HG03060 (cell line): ENCODE measurements around the gene TTI1.

Experiments
- ATAC-seq: cut with Tn5 transposase; IDR thresholded peaks from one replicate; pipeline ENCODE4 v1.9.1; 2021; ENCODE audit warnings: low read depth, moderate number of reproducible peaks; ENCODE audit not compliant: unreplicated experiment

Gene TTI1

DNA sequence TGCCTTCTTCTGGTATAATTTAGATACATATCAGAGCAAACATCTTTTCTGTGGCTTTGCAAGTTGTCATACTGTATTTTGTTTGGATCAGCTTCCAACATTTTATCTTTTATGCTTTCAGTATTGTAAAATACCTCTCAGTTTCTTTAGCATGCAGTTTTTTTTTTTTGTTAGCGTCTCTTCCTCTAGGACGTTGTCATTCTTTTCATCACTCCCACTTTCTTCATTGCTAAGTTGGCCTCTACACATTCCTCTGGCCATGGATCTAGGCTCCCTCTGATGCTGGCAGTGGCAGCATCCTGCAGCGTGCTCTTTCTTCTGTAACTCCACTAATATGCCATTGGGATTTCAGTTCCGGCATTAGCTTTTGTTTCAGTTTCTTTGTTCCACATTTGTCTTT, 22.0 kb upstream of the TTI1 start:
- no peak for ATAC-seq

DNA sequence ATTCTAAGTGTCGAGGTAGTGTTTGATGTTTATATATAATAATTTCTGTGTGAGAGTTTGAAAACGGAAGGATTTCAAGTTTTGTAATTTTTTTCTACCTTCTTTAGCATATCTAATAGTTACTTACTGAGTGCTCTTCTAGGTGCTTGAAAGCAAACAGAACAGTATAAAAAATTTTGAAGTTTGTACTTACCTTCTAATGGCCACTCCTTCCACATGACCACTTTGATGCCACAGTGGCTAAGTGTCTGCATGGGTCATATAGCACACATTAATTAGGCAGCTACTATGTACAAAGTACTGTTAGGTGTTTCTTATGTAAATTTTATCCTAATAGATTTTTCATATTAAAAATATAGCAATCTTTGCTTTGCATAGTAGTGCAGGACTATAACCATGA, 21.4 kb upstream of the TTI1 start:
- no peak for ATAC-seq

DNA sequence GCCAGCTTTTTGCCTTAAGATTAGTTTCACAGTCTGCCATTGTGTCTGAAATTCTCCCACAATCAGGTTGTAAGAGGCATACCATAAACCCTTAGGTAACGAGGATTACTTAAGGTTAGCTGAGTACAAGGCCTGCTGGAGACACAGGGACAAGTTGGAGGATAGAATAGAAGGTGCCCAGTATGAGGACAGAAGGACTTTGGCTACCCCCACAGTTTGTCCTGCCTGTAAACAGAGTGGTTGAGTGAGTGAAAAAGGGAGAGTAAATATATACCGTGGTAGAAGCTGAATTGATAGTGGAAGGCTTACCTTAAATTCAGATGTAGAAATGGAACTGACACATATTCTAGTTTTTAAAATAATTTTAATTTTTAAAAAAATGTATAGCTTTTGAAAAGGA, 19.6 kb upstream of the TTI1 start:
- ATAC-seq, result no peak

DNA sequence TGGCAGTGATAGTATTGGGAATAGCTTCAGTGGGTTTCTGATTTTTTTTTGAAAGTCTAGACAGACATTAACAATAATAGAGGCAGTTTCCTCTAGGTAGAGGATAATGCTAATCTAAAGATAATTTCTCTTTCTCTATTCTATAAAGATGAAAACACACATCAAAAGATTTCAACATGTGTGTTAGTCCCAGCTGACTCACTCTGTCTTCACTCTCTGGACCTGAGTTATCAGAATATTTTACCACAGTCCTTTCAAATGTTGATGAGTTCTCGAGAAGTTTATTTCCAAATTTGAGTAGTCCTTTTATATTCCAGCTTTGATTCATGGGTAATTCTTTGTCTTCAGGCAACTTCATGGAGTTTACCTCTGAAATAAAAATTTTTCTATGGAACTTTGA, 17.4 kb upstream of the TTI1 start:
- ATAC-seq, result no peak

DNA sequence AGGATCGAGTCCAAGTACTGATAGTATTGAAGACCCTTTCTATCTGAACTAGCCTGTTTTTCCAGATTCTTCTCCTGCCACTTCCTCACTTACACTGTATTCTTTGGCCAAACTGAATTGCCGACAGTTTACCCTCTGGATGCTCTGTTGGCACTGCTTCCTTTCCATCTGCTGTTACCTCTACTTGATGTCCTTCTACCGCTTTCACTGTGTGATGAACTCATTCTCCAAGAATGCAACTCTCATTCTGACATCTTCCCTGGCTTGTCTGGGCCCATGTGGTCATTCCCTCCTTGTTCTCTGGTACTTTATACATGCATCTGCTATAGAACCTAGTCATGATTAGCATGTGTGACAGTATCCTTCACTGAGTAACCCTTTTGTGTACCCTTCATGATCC, 16.5 kb upstream of the TTI1 start:
- ATAC-seq, result no peak

DNA sequence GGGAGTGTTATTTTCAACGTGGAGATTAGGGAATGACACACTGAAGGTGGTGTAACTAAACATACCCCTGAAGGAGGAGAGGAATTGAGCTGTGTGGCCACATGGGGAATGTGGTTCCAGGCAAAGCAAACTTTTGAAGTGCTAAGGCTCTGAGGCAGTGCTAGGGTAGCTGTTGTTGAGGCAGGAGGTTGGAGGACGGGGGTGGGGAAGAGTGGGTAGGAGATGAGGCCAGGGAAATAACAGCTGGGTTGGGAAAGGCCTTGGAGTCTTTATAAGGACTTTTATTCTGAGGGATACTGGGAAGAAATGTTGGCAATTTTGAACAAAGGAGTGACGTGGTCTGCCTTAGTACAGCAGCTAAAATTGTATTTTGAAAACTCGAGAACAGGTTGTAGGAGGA, 13.3 kb upstream of the TTI1 start:
- ATAC-seq, result no peak

DNA sequence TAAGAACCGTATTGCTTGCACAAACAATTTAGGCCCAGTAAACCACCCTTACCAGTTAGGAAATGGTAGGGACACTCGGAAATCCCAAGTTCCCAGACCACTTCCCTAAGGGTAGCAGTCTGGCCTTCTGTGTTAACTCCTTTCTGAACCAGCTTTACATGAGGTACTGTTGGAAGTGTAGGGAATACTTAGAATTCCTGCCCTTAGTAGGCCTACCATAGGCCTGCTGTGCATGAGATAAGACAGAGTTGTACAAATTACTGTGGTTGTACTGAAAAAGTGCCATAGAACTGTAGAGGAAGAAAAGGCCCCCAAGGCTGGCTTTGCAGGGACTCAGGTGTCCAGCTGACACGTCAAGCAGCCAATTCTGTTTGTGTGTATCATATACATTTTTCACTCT, 11.4 kb upstream of the TTI1 start:
- ATAC-seq, result no peak

DNA sequence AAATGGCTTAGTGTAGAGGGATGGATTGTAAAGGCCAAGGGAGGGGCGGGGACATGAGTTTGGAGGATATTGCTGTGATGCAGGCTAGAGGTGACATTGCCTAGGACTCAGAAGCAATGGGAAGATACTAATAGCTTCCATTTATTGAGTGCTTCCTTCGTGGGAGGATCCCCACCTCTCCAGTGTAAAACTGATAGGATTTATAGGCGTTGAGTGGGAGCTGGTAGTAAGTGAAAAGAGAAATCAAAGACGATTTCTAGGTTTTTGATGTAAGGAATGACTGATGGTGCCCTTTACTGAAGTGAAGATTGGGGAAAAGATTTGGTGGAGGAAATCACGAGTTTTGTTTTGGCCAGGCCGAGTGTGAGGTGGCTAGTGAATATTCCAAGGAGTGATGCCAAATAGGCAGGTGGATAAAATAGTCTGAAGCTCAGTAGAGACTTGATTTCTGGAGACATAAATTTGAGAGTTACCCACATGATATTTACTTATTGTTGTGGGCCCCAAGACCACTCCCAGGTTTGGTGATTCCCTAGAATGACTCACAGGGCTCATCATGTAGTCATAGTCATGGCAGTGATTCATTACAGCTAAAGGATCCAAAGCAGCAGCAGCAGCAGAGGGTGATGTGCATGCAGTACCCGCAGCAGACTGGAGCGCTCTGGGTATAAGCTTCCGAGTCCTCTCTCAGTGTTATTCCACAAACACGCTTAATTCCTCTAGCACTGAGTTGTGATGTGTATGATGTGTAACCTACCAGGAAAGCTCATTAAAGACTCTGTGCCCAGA, 10.4 kb upstream of the TTI1 start:
- ATAC-seq, result no peak

DNA sequence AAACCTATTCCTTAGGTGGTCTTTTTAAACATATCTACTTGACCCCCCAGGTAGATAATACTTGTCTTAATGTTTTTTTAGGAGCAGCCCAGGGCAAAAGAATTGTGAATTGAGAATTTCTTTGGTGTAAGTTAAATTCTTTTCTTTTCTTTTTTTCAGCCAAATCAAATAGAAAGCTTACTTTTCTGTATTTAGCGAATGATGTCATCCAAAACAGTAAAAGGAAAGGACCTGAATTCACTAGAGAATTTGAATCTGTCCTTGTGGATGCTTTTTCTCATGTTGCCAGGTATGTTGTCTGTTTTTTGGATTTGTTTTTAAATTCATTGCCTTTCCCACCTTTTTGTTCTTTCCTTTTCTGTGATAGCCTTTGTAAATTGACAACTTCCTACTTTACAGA, 7.0 kb upstream of the TTI1 start:
- ATAC-seq, result no peak

DNA sequence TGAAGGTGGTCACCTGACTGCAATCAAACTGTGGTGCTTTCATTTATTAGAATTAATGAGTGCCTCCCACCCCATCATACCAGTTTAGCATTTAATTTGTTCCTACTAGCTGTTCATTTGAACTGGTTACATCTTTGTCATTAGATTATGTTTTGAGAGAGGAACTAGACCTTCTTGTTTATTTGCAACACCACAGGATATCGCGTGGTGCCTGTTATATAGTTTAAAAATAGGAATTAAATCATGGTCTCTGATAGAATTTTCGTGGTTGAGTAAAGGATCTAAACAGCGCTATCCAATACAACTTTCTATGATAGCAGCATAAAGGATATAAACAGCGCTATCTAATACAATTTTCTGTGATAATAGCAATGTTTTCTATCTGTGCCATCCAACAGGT, 3.1 kb upstream of the TTI1 start:
- ATAC-seq, result no peak

DNA sequence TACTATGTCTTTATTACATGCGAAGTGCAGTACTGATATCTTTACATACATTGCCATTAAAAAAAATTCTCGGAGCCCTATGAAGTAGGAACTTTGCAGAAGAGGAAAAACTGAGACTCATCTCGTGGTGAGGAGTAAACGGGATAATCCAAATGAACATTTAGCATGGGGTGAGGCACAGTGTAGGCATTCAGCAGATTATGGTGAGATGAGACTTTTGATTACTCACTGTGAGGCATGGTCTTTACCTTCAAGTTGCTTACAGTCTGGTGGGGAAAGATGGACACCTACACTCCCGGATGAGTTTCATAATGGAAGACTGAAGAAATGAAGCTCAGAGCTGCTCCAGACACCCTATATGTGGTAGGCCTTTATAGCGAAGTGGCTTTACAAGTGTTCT, 1.7 kb upstream of the TTI1 start:
- no peak for ATAC-seq

DNA sequence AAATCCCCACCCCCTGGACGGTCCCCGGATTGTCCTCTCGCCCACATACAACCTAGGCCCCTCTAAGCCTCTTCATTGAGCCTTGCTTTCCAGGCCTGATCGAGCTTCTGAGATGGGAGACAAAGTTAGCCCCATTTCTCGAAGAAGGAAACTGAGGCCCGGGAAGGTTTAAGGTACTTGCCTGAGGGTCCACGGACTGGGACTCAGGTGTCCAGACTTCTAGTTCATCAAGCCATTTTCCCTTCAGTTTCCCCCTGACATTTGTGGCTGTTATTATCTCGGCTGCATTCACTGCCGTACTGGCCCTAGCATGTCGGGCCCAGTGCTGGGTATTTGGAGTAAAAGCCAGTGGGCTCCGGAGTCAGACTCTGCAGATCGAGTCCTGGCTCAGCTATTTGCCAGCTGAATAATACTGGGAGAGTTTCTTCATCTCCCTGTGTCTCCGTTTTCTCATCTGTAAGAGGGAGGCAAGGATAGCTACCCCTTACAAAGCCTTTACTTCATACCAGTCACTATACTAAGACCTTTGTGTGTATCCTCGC, 923 bp upstream of the TTI1 start:
- ATAC-seq, result peak; percentile 6

DNA sequence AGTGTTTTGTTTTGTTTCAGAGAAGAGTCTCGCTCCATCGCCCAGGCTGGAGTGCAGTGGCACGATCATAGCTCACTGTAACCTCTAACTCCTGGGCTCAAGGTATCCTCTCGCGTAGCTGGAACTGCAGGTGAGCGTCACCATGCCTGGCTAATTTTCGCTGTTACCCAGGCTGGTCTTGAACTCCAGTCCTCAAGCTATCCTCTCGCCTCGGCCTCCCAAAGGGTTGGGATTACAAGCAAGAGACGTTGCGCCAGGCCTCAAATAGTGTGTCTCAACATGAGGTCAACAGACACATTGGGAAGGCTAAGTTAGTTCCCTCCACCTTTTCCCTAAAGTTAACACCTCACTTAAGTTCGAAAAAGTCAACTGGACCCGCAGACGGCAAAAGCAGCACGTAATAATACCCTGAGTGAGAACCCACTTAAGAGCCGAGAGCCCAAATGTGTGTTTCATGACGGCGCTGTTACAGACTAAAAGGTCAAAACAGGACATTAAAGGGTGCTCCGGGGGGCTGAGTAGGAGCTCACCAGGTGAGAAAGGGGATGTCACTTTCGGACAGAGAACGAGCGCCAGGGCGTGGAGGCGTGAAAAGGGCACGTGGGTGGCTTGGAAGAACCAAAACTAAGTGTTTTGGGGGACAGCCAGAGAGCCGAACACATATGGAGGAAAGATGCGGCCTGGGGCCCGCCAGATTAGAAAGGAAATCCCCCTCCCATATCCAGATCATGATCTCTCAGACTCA, 499 bp downstream of the TTI1 start:
- ATAC-seq, result peak; percentile 34

DNA sequence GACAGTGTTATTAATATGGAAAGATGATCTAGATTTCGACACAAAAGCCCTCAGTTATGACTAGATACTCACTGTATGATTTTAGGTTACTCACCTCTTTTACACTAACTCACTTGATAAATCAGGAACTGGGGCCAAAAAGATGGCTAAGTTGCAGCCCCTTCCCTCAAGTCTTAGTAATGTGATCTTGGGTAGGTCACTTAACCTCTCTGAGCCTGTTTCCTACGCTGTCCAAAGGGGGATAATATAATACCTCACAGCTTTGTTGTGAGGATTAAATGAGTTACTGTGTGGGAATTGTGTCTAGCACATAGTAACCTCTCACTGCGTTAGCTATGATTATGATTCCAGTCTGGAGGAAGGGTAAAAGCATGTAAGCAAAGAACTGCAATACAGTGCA, 1.3 kb downstream of the TTI1 start:
- no peak for ATAC-seq

DNA sequence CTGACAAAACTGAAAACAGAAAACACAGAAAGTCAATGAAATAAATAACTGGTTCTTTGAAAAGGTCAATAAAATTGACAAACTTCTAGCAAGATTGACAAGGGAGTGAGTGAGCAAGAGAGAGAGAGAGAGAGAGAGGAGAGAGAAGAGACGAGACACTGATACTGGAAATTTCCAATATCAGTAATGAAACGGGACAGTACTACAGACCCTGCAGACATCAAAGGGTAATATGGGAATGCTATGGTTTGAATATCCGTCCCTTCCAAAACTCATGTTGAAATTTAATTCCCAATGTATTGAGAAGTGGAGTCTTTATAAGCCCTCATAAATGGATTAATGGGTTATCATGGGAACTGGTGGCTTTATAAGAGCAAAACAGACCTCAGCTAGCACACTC, 3.8 kb downstream of the TTI1 start:
- no peak for ATAC-seq

DNA sequence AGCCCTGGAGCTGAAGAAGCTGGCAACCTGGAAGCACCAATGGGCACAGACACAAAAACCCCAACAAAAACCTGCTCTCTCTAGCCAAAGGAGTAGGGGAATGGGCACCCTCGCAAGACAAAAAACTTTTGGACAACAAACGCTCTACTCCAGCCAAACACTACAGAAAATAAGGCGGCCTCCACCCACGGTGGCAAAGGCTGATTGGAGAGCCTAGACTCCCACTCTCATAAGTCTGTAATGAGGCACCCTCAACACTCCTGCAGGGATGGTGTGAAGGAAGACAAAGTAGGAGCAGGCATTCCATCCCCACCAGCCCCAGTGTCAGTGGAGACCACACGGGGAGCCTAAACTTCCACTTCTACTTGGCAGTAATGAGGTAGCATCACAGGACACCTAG, 8.8 kb downstream of the TTI1 start:
- no peak for ATAC-seq

DNA sequence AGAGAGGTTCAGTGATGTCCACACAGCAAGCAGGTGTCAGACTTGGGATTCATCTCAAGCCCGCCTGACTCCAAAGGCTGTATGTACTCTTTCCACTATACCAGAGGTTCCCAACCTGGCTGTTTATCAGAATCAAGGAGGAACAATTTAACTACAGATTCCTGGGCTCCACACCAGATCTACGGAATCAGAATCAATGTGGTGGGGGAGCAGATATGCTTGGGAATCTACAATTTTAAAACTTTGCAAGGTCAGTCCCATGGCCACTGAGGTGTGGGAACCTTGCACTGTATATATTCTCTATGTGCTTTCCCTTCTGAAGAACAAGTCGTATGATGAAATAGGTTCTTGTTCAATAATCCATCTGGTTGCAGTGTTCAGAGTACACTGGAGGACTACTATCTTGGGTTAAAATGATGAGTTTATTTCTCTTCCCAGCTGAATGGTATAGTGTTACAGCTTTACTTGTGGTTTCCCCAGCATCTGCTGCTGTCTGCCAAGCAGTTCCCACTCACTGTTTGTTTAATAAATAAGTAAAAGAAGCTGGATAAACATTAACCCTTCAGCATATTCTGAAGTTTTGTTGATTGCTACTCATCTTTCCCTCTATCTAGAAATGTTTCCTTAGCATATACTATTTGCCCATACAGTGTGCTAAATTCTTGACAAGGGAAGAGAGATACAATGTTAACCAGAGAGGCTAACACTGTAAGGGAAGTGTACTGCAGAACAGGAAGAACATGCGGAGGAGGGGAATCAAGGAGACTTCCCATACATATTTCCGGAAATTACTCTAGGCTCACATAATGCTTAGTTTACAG, 9.9 kb downstream of the TTI1 start:
- no peak for ATAC-seq

DNA sequence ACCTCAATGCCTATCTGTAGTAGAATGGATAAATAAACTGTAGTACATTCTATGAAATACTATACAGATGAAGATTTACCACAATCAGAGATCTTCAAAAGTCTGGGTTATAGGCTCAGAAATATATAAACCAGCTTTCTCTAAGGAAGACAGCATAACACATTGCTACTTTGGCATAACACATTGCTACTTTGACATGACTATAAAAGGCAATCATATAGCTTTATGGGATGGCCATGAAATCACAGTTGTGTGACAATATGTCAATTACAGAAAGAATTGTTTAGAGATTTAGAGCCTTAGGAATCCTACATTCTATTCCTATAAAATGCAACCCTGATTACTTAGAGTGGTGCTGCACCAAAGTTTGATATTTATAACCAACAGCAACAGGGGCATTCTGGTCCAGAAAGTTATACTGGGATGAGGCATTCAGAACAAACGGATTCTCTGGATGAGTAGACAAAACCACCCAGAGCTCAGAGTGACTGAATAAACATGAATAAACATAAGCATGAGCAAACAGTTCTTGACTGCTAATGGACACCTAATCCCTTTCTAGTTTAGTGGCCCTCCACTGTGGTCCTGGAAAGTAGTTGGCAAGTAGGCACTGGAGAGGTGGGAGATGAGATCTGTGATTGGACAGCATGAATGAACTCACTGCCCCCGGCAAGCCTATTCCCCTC, 12.0 kb downstream of the TTI1 start:
- ATAC-seq, result no peak

DNA sequence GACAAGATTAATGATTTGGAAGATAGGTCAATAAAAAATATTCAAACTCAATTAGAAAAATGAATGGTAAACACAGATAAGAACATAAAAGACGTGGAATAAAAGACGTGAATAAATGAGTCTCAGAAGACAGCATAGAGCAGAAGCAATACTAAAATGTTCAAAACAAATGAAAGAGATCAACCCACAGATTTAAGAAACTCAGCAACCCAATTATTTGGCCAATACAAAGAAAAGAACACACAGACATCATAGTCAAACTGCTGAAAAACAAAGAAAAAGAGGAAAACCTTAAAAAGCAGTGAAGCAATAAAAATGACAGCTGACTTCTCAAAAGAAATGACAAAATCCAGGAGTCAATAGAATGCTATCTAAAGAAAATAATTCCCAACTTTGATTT, 14.9 kb downstream of the TTI1 start:
- no peak for ATAC-seq

DNA sequence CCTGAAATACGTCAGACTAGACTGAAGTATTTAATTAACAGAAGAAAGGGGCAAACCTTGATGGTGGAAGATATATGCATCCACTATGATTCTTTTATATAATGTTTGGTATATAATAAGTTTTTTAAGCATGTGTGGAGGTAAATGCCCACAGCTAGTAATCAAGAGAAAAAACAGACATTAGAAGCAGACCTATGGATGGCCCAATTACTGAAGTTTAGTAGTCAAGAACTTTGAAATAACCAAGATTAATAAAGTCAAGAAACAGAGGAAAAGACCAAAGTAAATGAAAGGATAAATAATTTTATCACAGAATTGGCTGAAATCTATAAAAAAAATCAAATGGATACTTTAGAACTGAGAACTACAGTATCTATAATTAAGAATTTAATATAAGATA, 15.3 kb downstream of the TTI1 start:
- ATAC-seq, result no peak

DNA sequence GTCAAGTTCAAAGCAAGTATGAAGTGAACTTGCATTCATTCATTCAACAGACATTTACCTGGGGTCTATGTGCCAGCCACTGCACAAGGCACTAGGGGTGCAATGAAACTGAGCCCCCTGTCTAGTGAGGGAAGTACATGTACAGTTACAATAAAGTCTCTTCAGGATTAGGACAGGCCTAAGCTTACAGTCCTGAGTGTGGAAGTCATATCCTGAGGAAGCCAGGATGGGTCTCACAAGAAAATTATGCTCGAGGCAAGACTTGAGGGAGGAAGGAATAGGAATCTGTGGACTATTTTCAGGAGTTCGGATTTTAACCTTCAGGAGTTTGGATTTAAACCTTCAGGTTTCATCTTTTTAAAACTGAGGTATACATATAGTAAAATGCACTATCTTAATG, 19.4 kb downstream of the TTI1 start:
- ATAC-seq, result no peak
